SK-MEL-5 (cell line): ENCODE results near the gene WDR64. TPM values are rescaled to one million over a fixed set of nuclear protein-coding genes. Genes with fewer than 3 reads are reported as not detected.

Experiments
- DNase-seq: peaks from one replicate; pipeline ENCODE4 v3.0.0-alpha.2; 2016; ENCODE audit warnings: low read depth, low spot score
- in situ Hi-C: cut with HindIII; loops from 2 replicates; pipeline ENCODE4 v1.10.0; 2016; ENCODE audit warnings: low sequenced_read_pairs, high pct_unique_total_duplicates, low pct_unique_long_range_greater_than_20kb
- total RNA-seq: library from RNA; depleted of rRNA; stranded (reverse); fragments of >200 nt; shearing (Covaris generic); gene quantifications from 2 replicates; pipeline ENCODE4 v1.2.3, GENCODE V29; 2014

WDR64 gene
- total RNA-seq, 1 experiment from 2014 or later: not detected

- in situ Hi-C loops: no loop called here
- peak; percentile 78 for DNase-seq
Measured at GRCh38 chr1:241627453-241628259, 24.4 kb upstream of the WDR64 start.

- DNase-seq: no peak
- in situ Hi-C loops: no loop called here
Measured at GRCh38 chr1:241630005-241630404, 22.1 kb upstream of the WDR64 start.

GRCh38 chr1:241630476-241630875 lies 21.6 kb upstream of the WDR64 start:
- no peak for DNase-seq
- in situ Hi-C loops: no loop called here

GRCh38 chr1:241630899-241631298 lies 21.2 kb upstream of the WDR64 start:
- in situ Hi-C loops: no loop called here

GRCh38 chr1:241631674-241632073 lies 20.4 kb upstream of the WDR64 start:
- no peak for DNase-seq
- in situ Hi-C loops: no loop called here

More at GRCh38 chr1:241630899-241631298, 21.2 kb upstream of the WDR64 start:
- DNase-seq: no peak

GRCh38 chr1:241632987-241633386 lies 19.1 kb upstream of the WDR64 start:
- in situ Hi-C loops: no loop called here
- DNase-seq: no peak

- no peak for DNase-seq
- in situ Hi-C loops: no loop called here
Measured at GRCh38 chr1:241635556-241636152, 16.4 kb upstream of the WDR64 start.

- DNase-seq: no peak
- in situ Hi-C loops: no loop called here
Measured at GRCh38 chr1:241636291-241636690, 15.8 kb upstream of the WDR64 start.

GRCh38 chr1:241637046-241637590 lies 15.0 kb upstream of the WDR64 start:
- in situ Hi-C loops: no loop called here

GRCh38 chr1:241637604-241638003 lies 14.5 kb upstream of the WDR64 start:
- DNase-seq: no peak
- in situ Hi-C loops: no loop called here

More at GRCh38 chr1:241637046-241637590, 15.0 kb upstream of the WDR64 start:
- no peak for DNase-seq

- in situ Hi-C loops: no loop called here
- no peak for DNase-seq
Measured at GRCh38 chr1:241638099-241638682, 13.9 kb upstream of the WDR64 start.

GRCh38 chr1:241638909-241639622 lies 13.0 kb upstream of the WDR64 start:
- DNase-seq: no peak
- in situ Hi-C loops: no loop called here

GRCh38 chr1:241639623-241640148 lies 12.4 kb upstream of the WDR64 start:
- in situ Hi-C loops: no loop called here
- DNase-seq: peak; percentile 49

- peak; percentile 87 for DNase-seq
- in situ Hi-C loops: no loop called here
Measured at GRCh38 chr1:241640149-241640866, 11.8 kb upstream of the WDR64 start, which contains the start of the genes CHML and OPN3. Gene CHML, minus strand, starts transcription at chr1:241640369. Its CDS starts 4,603 bp downstream, at chr1:241635766. Gene OPN3, minus strand, starts transcription at chr1:241640369. Its CDS starts 115 bp downstream, at chr1:241640254.

GRCh38 chr1:241640867-241641622 lies 11.0 kb upstream of the WDR64 start:
- in situ Hi-C loops: no loop called here
- DNase-seq: no peak
